Measurements from ENCODE around the gene LZTS2. TPM values are rescaled to one million over a fixed set of nuclear protein-coding genes. Genes with fewer than 3 reads are reported as not detected.

The LZTS2 gene
- total RNA-seq, 4 donors from 2014 or later = 51.5 to 123 (median 85.2) TPM

GRCh38 chr10:101055411-101055810 is 55.8 kb downstream of the LZTS2 start:
- TF ChIP-seq CTCF (IDR thresholded peaks at IDR 0.05) = no peak
- TF ChIP-seq POLR2A (IDR thresholded peaks at IDR 0.05) = no peak
- no peak for DNase-seq

GRCh38 chr10:101056365-101057151 is 57.0 kb downstream of the LZTS2 start:
- H3K4me3 ChIP-seq = no peak overlapping the region
- H3K27me3 ChIP-seq = no peaks in the 10 kb centered on the region
- H3K9me3 ChIP-seq = no peaks in the 10 kb centered on the region
- no peak for DNase-seq
- no peak overlapping the region for H3K27ac ChIP-seq
- intact Hi-C loops (cut with DNase I; ENCODE audit: low total_unique reads) = no loop called here
- H3K36me3 ChIP-seq = no peaks in the 10 kb centered on the region
- TF ChIP-seq POLR2A (IDR thresholded peaks at IDR 0.05) = no peak
- no peak for TF ChIP-seq CTCF (IDR thresholded peaks at IDR 0.05)
- H3K4me1 ChIP-seq = no peaks in the 10 kb centered on the region

More at GRCh38 chr10:101055411-101055810, 55.8 kb downstream of the LZTS2 start:
- H3K27ac ChIP-seq = no peak overlapping the region
- H3K4me1 ChIP-seq = no peaks in the 10 kb centered on the region
- H3K27me3 ChIP-seq = peaks cover 6 to 8% of the 10 kb centered on the region in 2 donors
- intact Hi-C loops (cut with DNase I; ENCODE audit: low total_unique reads) = no loop called here
- no peak overlapping the region for H3K4me3 ChIP-seq
- H3K9me3 ChIP-seq = no peaks in the 10 kb centered on the region
- H3K36me3 ChIP-seq = no peaks in the 10 kb centered on the region

MicroRNA genes within 50 kb of the gene (microRNA counts, 767-probe panel; counts per million panel counts)
- microRNA hsa-miR-608 = 0 counts per million in 2 donors

Small RNAs within 50 kb of the gene (microRNA-seq; reads per million reads assigned to microRNA genes)
- not detected for gene MIR608 (ENCODE audit: borderline microRNAs expressed, borderline replicate concordance)

Small RNAs within 50 kb of the gene (small RNA-seq; reads per million reads assigned to genes)
- gene MIR608 = not detected

Other genes starting within 250 kb of the LZTS2 start
- 100 to 1,000 TPM in 1 of 4 donors, 10 to 100 TPM in 3; 27.9 to 102 (median 59.9) TPM for gene SLF2, start 86.8 kb upstream of the LZTS2 start, total RNA-seq
- gene SEMA4G, start 30.3 kb upstream of the LZTS2 start, total RNA-seq = 10 to 100 TPM in 1 of 4 donors, 1 to 10 TPM in 3; 2.6 to 10.3 (median 4.2) TPM
- 100 to 1,000 TPM in 1 of 4 donors, 10 to 100 TPM in 3; 36.9 to 134 (median 51.8) TPM for gene MRPL43, start 12.3 kb upstream of the LZTS2 start, total RNA-seq
- gene TWNK, start 12.3 kb upstream of the LZTS2 start, total RNA-seq = 10 to 100 TPM in 1 of 4 donors, 1 to 10 TPM in 2, under 1 TPM in 1; 0.51 to 11.8 (median 6.2) TPM
- gene PDZD7, start 31.3 kb downstream of the LZTS2 start, total RNA-seq = 1 to 10 TPM in 1 of 4 donors, under 1 TPM in 2, not detected in 1; under 0.01 to 1.3 (median 0.61) TPM
- 100 to 1,000 TPM in 1 of 4 donors, 10 to 100 TPM in 3; 34.6 to 161 (median 58.1) TPM for gene SFXN3, start 31.4 kb downstream of the LZTS2 start, total RNA-seq
- gene KAZALD1, start 62.2 kb downstream of the LZTS2 start, total RNA-seq = 10 to 100 TPM in 1 of 4 donors, 1 to 10 TPM in 1, under 1 TPM in 1, not detected in 1; 0.26 to 34.6 (median 6.3) TPM
- not detected for gene TLX1, start 131.5 kb downstream of the LZTS2 start, total RNA-seq
- gene LBX1, start 229.7 kb downstream of the LZTS2 start, total RNA-seq = not detected

Measured in uterus (tissue), 4 donors.